Activated CD8-positive, alpha-beta memory T cell treated with anti-CD3 and anti-CD28 coated beads, Interleukin-2, amount 50 U/mL, for 48 hours (primary cell): ENCODE measurements around the gene CAMK2B.
A peak's percentile ranks its signal among the peaks of the same experiment; 100 is the strongest.
"Not testable (repeated sequence)": the region's sequence is repeated elsewhere in the genome, so short reads cannot be mapped to it uniquely, and the experiment has no call there.

ENCODE experiments used
- DNase-seq: peaks from one replicate; pipeline ENCODE4 v3.0.0-alpha.2; 2020

Gene CAMK2B

GRCh38 chr7:44212581-44213184, 112.7 kb downstream of the CAMK2B start:
- DNase-seq = no peak

- DNase-seq = no peak
Observed at GRCh38 chr7:44212018-44212417, 113.4 kb downstream of the CAMK2B start.

GRCh38 chr7:44211126-44211675, 114.2 kb downstream of the CAMK2B start:
- DNase-seq = no peak

GRCh38 chr7:44210107-44210506, 115.3 kb downstream of the CAMK2B start:
- DNase-seq = no peak

GRCh38 chr7:44208085-44208484, 117.3 kb downstream of the CAMK2B start:
- no peak for DNase-seq

GRCh38 chr7:44206008-44206407, 119.4 kb downstream of the CAMK2B start:
- DNase-seq = no peak

- DNase-seq = no peak
Observed at GRCh38 chr7:44201813-44202212, 123.6 kb downstream of the CAMK2B start.

GRCh38 chr7:44200699-44201461, 124.5 kb downstream of the CAMK2B start, which contains the start of gene YKT6:
Gene YKT6, plus strand, starts transcription at chr7:44200978. Its CDS starts 158 bp downstream, at chr7:44201136.
- DNase-seq = peak; percentile 95

- not testable (repeated sequence) for DNase-seq
Observed at GRCh38 chr7:44200163-44200562, 125.2 kb downstream of the CAMK2B start.

- DNase-seq = no peak
Observed at GRCh38 chr7:44197474-44197873, 127.9 kb downstream of the CAMK2B start.

GRCh38 chr7:44196450-44196872, 128.9 kb downstream of the CAMK2B start:
- no peak for DNase-seq

- DNase-seq = no peak
Observed at GRCh38 chr7:44195889-44196288, 129.5 kb downstream of the CAMK2B start.

GRCh38 chr7:44194562-44195145, 130.7 kb downstream of the CAMK2B start:
- DNase-seq = no peak

- no peak for DNase-seq
Observed at GRCh38 chr7:44194069-44194468, 131.3 kb downstream of the CAMK2B start.

GRCh38 chr7:44193011-44193802, 132.2 kb downstream of the CAMK2B start:
- no peak for DNase-seq

GRCh38 chr7:44191171-44191570, 134.2 kb downstream of the CAMK2B start:
- peak; percentile 18 for DNase-seq

GRCh38 chr7:44189993-44190872, 135.2 kb downstream of the CAMK2B start:
- DNase-seq = peak; percentile 34

GRCh38 chr7:44189286-44189992, 136.0 kb downstream of the CAMK2B start, which contains the start of gene GCK:
Gene GCK, minus strand, starts transcription at chr7:44189439. Its CDS starts 486 bp downstream, at chr7:44188953.
- DNase-seq = peak; percentile 32

- peak; percentile 44 for DNase-seq
Observed at GRCh38 chr7:44188480-44189225, 136.7 kb downstream of the CAMK2B start.
